ENCODE results near the gene FAM76B.
"Not testable (repeated sequence)": the region's sequence is repeated elsewhere in the genome, so short reads cannot be mapped to it uniquely, and the experiment has no call there.

FAM76B gene

GRCh38 chr11:95789506-95790122 is at the start of gene FAM76B:
FAM76B (minus strand) TSS chr11:95789782; CDS start chr11:95789478, 304 bp downstream.
- Mint-ChIP-seq H3K27ac (peak within 1 kb of the TSS; percentile 100), H3K36me3 (peaks cover 9% of the 10 kb centered on the region), H3K9me3 (ENCODE audit: low read depth) (no peaks in the 10 kb centered on the region), H3K4me3 (peak within 1 kb of the TSS; percentile 99), H3K4me1 (ENCODE audit: low read depth) (peaks cover 54% of the 10 kb centered on the region), H3K27me3 (no peaks in the 10 kb centered on the region)

- Mint-ChIP-seq H3K27ac (peak overlapping the region; percentile 16), H3K4me3 (no peak overlapping the region), H3K27me3 (no peaks in the 10 kb centered on the region), H3K4me1 (ENCODE audit: low read depth) (peaks cover 3% of the 10 kb centered on the region), H3K36me3 (peaks cover 3% of the 10 kb centered on the region), H3K9me3 (ENCODE audit: low read depth) (no peaks in the 10 kb centered on the region)
Measured at GRCh38 chr11:95835768-95836488, 46.3 kb upstream of the FAM76B start.

GRCh38 chr11:95835351-95835750 is 45.8 kb upstream of the FAM76B start:
- H3K4me3 Mint-ChIP-seq: no peak overlapping the region
- peaks cover 3% of the 10 kb centered on the region for H3K36me3 Mint-ChIP-seq
- H3K9me3 Mint-ChIP-seq (ENCODE audit: low read depth): no peaks in the 10 kb centered on the region

GRCh38 chr11:95833378-95833777 is 43.8 kb upstream of the FAM76B start:
- no peaks in the 10 kb centered on the region for H3K27me3 Mint-ChIP-seq
- H3K27ac Mint-ChIP-seq: no peak overlapping the region
- H3K36me3 Mint-ChIP-seq: peaks cover 6% of the 10 kb centered on the region
- H3K4me1 Mint-ChIP-seq (ENCODE audit: low read depth): peaks cover 5% of the 10 kb centered on the region
- no peak overlapping the region for H3K4me3 Mint-ChIP-seq
- H3K9me3 Mint-ChIP-seq (ENCODE audit: low read depth): no peaks in the 10 kb centered on the region

More at GRCh38 chr11:95835351-95835750, 45.8 kb upstream of the FAM76B start:
- Mint-ChIP-seq H3K27me3 (no peaks in the 10 kb centered on the region), H3K27ac (no peak overlapping the region), H3K4me1 (ENCODE audit: low read depth) (peaks cover 5% of the 10 kb centered on the region)

- peaks cover 6% of the 10 kb centered on the region for H3K36me3 Mint-ChIP-seq
Measured at GRCh38 chr11:95832763-95833162, 43.2 kb upstream of the FAM76B start.

GRCh38 chr11:95831198-95831883 is 41.8 kb upstream of the FAM76B start:
- Mint-ChIP-seq H3K9me3 (ENCODE audit: low read depth) (no peaks in the 10 kb centered on the region), H3K4me1 (ENCODE audit: low read depth) (peaks cover 5% of the 10 kb centered on the region), H3K4me3 (no peak overlapping the region), H3K36me3 (peaks cover 6% of the 10 kb centered on the region), H3K27me3 (no peaks in the 10 kb centered on the region), H3K27ac (peak overlapping the region; percentile 46)

More at GRCh38 chr11:95832763-95833162, 43.2 kb upstream of the FAM76B start:
- Mint-ChIP-seq H3K27me3 (no peaks in the 10 kb centered on the region), H3K4me3 (no peak overlapping the region), H3K9me3 (ENCODE audit: low read depth) (no peaks in the 10 kb centered on the region), H3K4me1 (ENCODE audit: low read depth) (peaks cover 5% of the 10 kb centered on the region), H3K27ac (peak overlapping the region; percentile 34)

- H3K4me1 Mint-ChIP-seq (ENCODE audit: low read depth): peaks cover 5% of the 10 kb centered on the region
- peak overlapping the region; percentile 55 for H3K27ac Mint-ChIP-seq
- H3K9me3 Mint-ChIP-seq (ENCODE audit: low read depth): no peaks in the 10 kb centered on the region
- no peak overlapping the region for H3K4me3 Mint-ChIP-seq
- no peaks in the 10 kb centered on the region for H3K27me3 Mint-ChIP-seq
- peaks cover 11% of the 10 kb centered on the region for H3K36me3 Mint-ChIP-seq
Measured at GRCh38 chr11:95829580-95830259, 40.1 kb upstream of the FAM76B start.

GRCh38 chr11:95827696-95828095 is 38.1 kb upstream of the FAM76B start:
- peaks cover 11% of the 10 kb centered on the region for H3K36me3 Mint-ChIP-seq
- H3K9me3 Mint-ChIP-seq (ENCODE audit: low read depth): no peaks in the 10 kb centered on the region

GRCh38 chr11:95821640-95822039 is 32.1 kb upstream of the FAM76B start:
- H3K36me3 Mint-ChIP-seq: peaks cover 11% of the 10 kb centered on the region
- no peaks in the 10 kb centered on the region for H3K27me3 Mint-ChIP-seq
- peak overlapping the region; percentile 68 for H3K27ac Mint-ChIP-seq
- H3K4me1 Mint-ChIP-seq (ENCODE audit: low read depth): no peaks in the 10 kb centered on the region
- H3K9me3 Mint-ChIP-seq (ENCODE audit: low read depth): no peaks in the 10 kb centered on the region
- no peak overlapping the region for H3K4me3 Mint-ChIP-seq

More at GRCh38 chr11:95827696-95828095, 38.1 kb upstream of the FAM76B start:
- Mint-ChIP-seq H3K27ac (peak overlapping the region; percentile 52), H3K27me3 (no peaks in the 10 kb centered on the region), H3K4me1 (ENCODE audit: low read depth) (peaks cover 5% of the 10 kb centered on the region), H3K4me3 (no peak overlapping the region)

- Mint-ChIP-seq H3K36me3 (peaks cover 3% of the 10 kb centered on the region), H3K27ac (no peak overlapping the region), H3K4me1 (ENCODE audit: low read depth) (peaks cover 2% of the 10 kb centered on the region), H3K9me3 (ENCODE audit: low read depth) (no peaks in the 10 kb centered on the region), H3K4me3 (no peak overlapping the region), H3K27me3 (no peaks in the 10 kb centered on the region)
Measured at GRCh38 chr11:95816037-95816436, 26.5 kb upstream of the FAM76B start.

- H3K27ac Mint-ChIP-seq; H3K9me3 Mint-ChIP-seq (ENCODE audit: low read depth); H3K36me3 Mint-ChIP-seq; H3K27me3 Mint-ChIP-seq; H3K4me1 Mint-ChIP-seq (ENCODE audit: low read depth); H3K4me3 Mint-ChIP-seq: not testable (repeated sequence)
Measured at GRCh38 chr11:95811052-95811451, 21.5 kb upstream of the FAM76B start.

- H3K36me3 Mint-ChIP-seq: peaks cover 14% of the 10 kb centered on the region
- not testable (repeated sequence) for H3K27ac Mint-ChIP-seq; H3K9me3 Mint-ChIP-seq (ENCODE audit: low read depth); H3K27me3 Mint-ChIP-seq; H3K4me1 Mint-ChIP-seq (ENCODE audit: low read depth); H3K4me3 Mint-ChIP-seq
Measured at GRCh38 chr11:95806464-95806863, 16.9 kb upstream of the FAM76B start.

- no peaks in the 10 kb centered on the region for H3K27me3 Mint-ChIP-seq
- H3K4me3 Mint-ChIP-seq: no peak overlapping the region
- H3K4me1 Mint-ChIP-seq (ENCODE audit: low read depth): peaks cover 2% of the 10 kb centered on the region
- H3K9me3 Mint-ChIP-seq (ENCODE audit: low read depth): peaks cover 6% of the 10 kb centered on the region
- H3K36me3 Mint-ChIP-seq: peaks cover 15% of the 10 kb centered on the region
- no peak overlapping the region for H3K27ac Mint-ChIP-seq
Measured at GRCh38 chr11:95805869-95806268, 16.3 kb upstream of the FAM76B start.

GRCh38 chr11:95803973-95804372 is 14.4 kb upstream of the FAM76B start:
- Mint-ChIP-seq H3K36me3 (peaks cover 24% of the 10 kb centered on the region), H3K27me3 (no peaks in the 10 kb centered on the region), H3K27ac (no peak overlapping the region), H3K4me3 (no peak overlapping the region), H3K9me3 (ENCODE audit: low read depth) (no peaks in the 10 kb centered on the region), H3K4me1 (ENCODE audit: low read depth) (peaks cover 11% of the 10 kb centered on the region)

- peaks cover 16% of the 10 kb centered on the region for H3K4me1 Mint-ChIP-seq (ENCODE audit: low read depth)
- no peak overlapping the region for H3K4me3 Mint-ChIP-seq
- no peaks in the 10 kb centered on the region for H3K27me3 Mint-ChIP-seq
- H3K9me3 Mint-ChIP-seq (ENCODE audit: low read depth): no peaks in the 10 kb centered on the region
- peak overlapping the region; percentile 30 for H3K27ac Mint-ChIP-seq
- peaks cover 24% of the 10 kb centered on the region for H3K36me3 Mint-ChIP-seq
Measured at GRCh38 chr11:95802806-95803205, 13.2 kb upstream of the FAM76B start.
